Mesenchymal stem cell (in vitro differentiated cells and primary cell): ENCODE measurements around the gene CDH4.

ENCODE experiments used
- DNase-seq: peaks from one replicate; pipeline ENCODE4 v3.0.0-alpha.2; 2013
- H2AFZ ChIP-seq: one replicate; pipeline ENCODE4 v1.6.1; 2013; ENCODE audit warnings: low read depth, mild to moderate bottlenecking, control low read depth, inconsistent platforms, low read length, moderate library complexity
- H2AK5ac ChIP-seq: 2 replicates; pipeline ENCODE4 v1.6.1; 2013; ENCODE audit warnings: low read length, moderate library complexity, mild to moderate bottlenecking, inconsistent platforms; ENCODE audit not compliant: severe bottlenecking
- H2BK120ac ChIP-seq: one replicate; pipeline ENCODE4 v1.6.1; 2013; ENCODE audit warnings: low read depth, mild to moderate bottlenecking, inconsistent platforms, low read length, moderate library complexity
- H2BK12ac ChIP-seq, 2 experiments: one replicate each; pipeline ENCODE4 v1.6.1; 2013; ENCODE audit warnings: inconsistent platforms in 2 of 2, low read length in 2 of 2, mild to moderate bottlenecking in 2 of 2, moderate library complexity in 2 of 2, control low read depth in 1 of 2
- H2BK15ac ChIP-seq: one replicate; pipeline ENCODE4 v1.6.1; 2013; ENCODE audit warnings: mild to moderate bottlenecking, low read depth, inconsistent platforms; ENCODE audit not compliant: poor library complexity, severe bottlenecking
- H2BK5ac ChIP-seq: 2 replicates; pipeline ENCODE4 v1.6.1; 2013; ENCODE audit warnings: low read depth, mild to moderate bottlenecking, low read length, control low read depth, inconsistent platforms; ENCODE audit not compliant: poor library complexity, severe bottlenecking
- H3K14ac ChIP-seq, 2 experiments: one replicate each; pipeline ENCODE4 v1.6.1; 2013; ENCODE audit warnings: inconsistent platforms in 2 of 2, low read length in 2 of 2, control low read depth in 1 of 2, mild to moderate bottlenecking in 1 of 2, moderate library complexity in 1 of 2
- H3K18ac ChIP-seq, 2 experiments: one replicate each; pipeline ENCODE4 v1.6.1; 2013; ENCODE audit warnings: inconsistent platforms in 2 of 2, low read length in 2 of 2, control low read depth in 1 of 2, low read depth in 1 of 2, mild to moderate bottlenecking in 1 of 2
- H3K23ac ChIP-seq, 2 experiments: one replicate each; pipeline ENCODE4 v1.6.1; 2013; ENCODE audit warnings: inconsistent platforms in 2 of 2, low read length in 2 of 2, mild to moderate bottlenecking in 2 of 2, moderate library complexity in 2 of 2, control low read depth in 1 of 2
- H3K27ac ChIP-seq: 2 replicates; pipeline ENCODE4 v1.5.1; 2013; ENCODE audit warnings: mild to moderate bottlenecking, moderate library complexity, low read length, control low read depth, inconsistent platforms; ENCODE audit not compliant: poor library complexity, severe bottlenecking
- H3K27me3 ChIP-seq, 2 experiments: 2 replicates each; pipeline versions ENCODE4 v1.6.1 to v1.7.0; 2013; ENCODE audit warnings: low read length in 2 of 2, mild to moderate bottlenecking in 2 of 2, moderate library complexity in 2 of 2, control low read depth in 1 of 2, inconsistent platforms in 1 of 2; ENCODE audit not compliant: control insufficient read depth in 1 of 2, insufficient read depth in 1 of 2
- H3K36me3 ChIP-seq, 2 experiments: 2 replicates each; pipeline versions ENCODE4 v1.6.1 to v1.7.0; 2013; ENCODE audit warnings: low read length in 2 of 2, control low read depth in 1 of 2, inconsistent platforms in 1 of 2, low read depth in 1 of 2, mild to moderate bottlenecking in 1 of 2; ENCODE audit not compliant: insufficient read depth in 2 of 2, control insufficient read depth in 1 of 2
- H3K4ac ChIP-seq, 2 experiments: one replicate each; pipeline ENCODE4 v1.6.1; 2013; ENCODE audit warnings: inconsistent platforms in 2 of 2, low read length in 2 of 2, mild to moderate bottlenecking in 2 of 2, moderate library complexity in 2 of 2, control low read depth in 1 of 2, low read depth in 1 of 2
- H3K4me1 ChIP-seq: 2 replicates; pipeline ENCODE4 v1.6.1; 2013; ENCODE audit warnings: low read depth, low read length, control low read depth; ENCODE audit not compliant: control insufficient read depth, insufficient read depth
- H3K4me2 ChIP-seq: 2 replicates; pipeline ENCODE4 v1.6.1; 2013; ENCODE audit warnings: low read length, mild to moderate bottlenecking, inconsistent platforms; ENCODE audit not compliant: poor library complexity, severe bottlenecking
- H3K4me3 ChIP-seq, 2 experiments: 2 replicates each; pipeline versions ENCODE4 v1.5.1 to v1.7.0; 2013; ENCODE audit warnings: low read length in 2 of 2, mild to moderate bottlenecking in 2 of 2, control low read depth in 1 of 2, low read depth in 1 of 2; ENCODE audit not compliant: insufficient read depth in 1 of 2
- H3K79me1 ChIP-seq: replicated peaks from 2 replicates; pipeline ENCODE4 v1.6.1; 2013; ENCODE audit warnings: mild to moderate bottlenecking, control low read depth, low read length, inconsistent platforms; ENCODE audit not compliant: poor library complexity, severe bottlenecking
- H3K9ac ChIP-seq: 2 replicates; pipeline ENCODE4 v1.7.0; 2013; ENCODE audit warnings: mild to moderate bottlenecking, low read length, moderate library complexity
- H3K9me3 ChIP-seq: 2 replicates; pipeline ENCODE4 v1.7.0; 2013; ENCODE audit warnings: mild to moderate bottlenecking, low read length; ENCODE audit not compliant: control insufficient read depth
- H4K8ac ChIP-seq: one replicate; pipeline ENCODE4 v1.6.1; 2013; ENCODE audit warnings: inconsistent platforms, mild to moderate bottlenecking, low read length, moderate library complexity
- H4K91ac ChIP-seq: one replicate; pipeline ENCODE4 v1.6.1; 2013; ENCODE audit warnings: mild to moderate bottlenecking, low read length, inconsistent platforms
- WGBS: methylation state at CpG from one replicate; pipeline ENCODE4 v1.1.7; 2013; ENCODE audit warnings: mixed read lengths; 5-methylcytosine and 5-hydroxymethylcytosine counted together

CDH4 gene

GRCh38 chr20:61210862-61211261 is 41.2 kb upstream of the CDH4 start:
- H4K8ac ChIP-seq: no peak overlapping the region
- DNase-seq: no peak
- no peak overlapping the region for H3K18ac ChIP-seq
- H3K27me3 ChIP-seq: peaks cover 3 to 15% of the 10 kb centered on the region in 2 experiments
- no peak overlapping the region for H2AK5ac ChIP-seq
- no peaks in the 10 kb centered on the region for H3K36me3 ChIP-seq
- H3K23ac ChIP-seq: no peak overlapping the region
- H2BK5ac ChIP-seq: no peak overlapping the region
- H3K4me3 ChIP-seq: no peak overlapping the region
- no peak overlapping the region for H2BK15ac ChIP-seq
- no peak overlapping the region for H4K91ac ChIP-seq
- H3K4me1 ChIP-seq: no peaks in the 10 kb centered on the region
- 92% methylated on average over 6 of the region's 6 CpGs for WGBS
- no peaks in the 10 kb centered on the region for H3K79me1 ChIP-seq
- H3K9ac ChIP-seq: no peak overlapping the region
- peaks cover 4% of the 10 kb centered on the region for H3K9me3 ChIP-seq
- no peak overlapping the region for H3K27ac ChIP-seq
- no peak overlapping the region for H3K4ac ChIP-seq
- H3K14ac ChIP-seq: no peak overlapping the region
- no peak overlapping the region for H2BK120ac ChIP-seq
- no peak overlapping the region for H3K4me2 ChIP-seq
- no peak overlapping the region for H2BK12ac ChIP-seq
- no peak overlapping the region for H2AFZ ChIP-seq

- Histone ChIP-seq H3K36me3 (no peaks in the 10 kb centered on the region), H3K4me3 (no peak overlapping the region), H3K27me3 (peaks cover 9 to 37% of the 10 kb centered on the region in 2 experiments), H3K27ac (no peak overlapping the region), H3K4me1 (peaks cover 7% of the 10 kb centered on the region), H3K79me1 (no peaks in the 10 kb centered on the region), H2BK120ac (no peak overlapping the region), H3K4me2 (no peak overlapping the region), H2BK5ac (no peak overlapping the region), H3K4ac (no peak overlapping the region), H3K9ac (no peak overlapping the region), H4K91ac (no peak overlapping the region), H2AK5ac (no peak overlapping the region), H2BK12ac (no peak overlapping the region), H3K9me3 (no peaks in the 10 kb centered on the region), H3K23ac (no peak overlapping the region), H3K14ac (peak overlapping the region in 1 of 2 experiments; percentile 44), H2AFZ (no peak overlapping the region), H2BK15ac (no peak overlapping the region), H4K8ac (no peak overlapping the region), H3K18ac (no peak overlapping the region)
- DNase-seq: no peak
- 89% methylated on average over 1 of the region's 1 CpG for WGBS
These were observed 34.2 kb upstream of the CDH4 start for GRCh38 chr20:61217848-61218247.

- Histone ChIP-seq H3K36me3 (no peaks in the 10 kb centered on the region), H3K27me3 (peaks cover 9 to 40% of the 10 kb centered on the region in 2 experiments), H3K14ac (no peak overlapping the region), H3K9me3 (no peaks in the 10 kb centered on the region), H2AFZ (no peak overlapping the region), H2AK5ac (no peak overlapping the region), H2BK5ac (no peak overlapping the region), H3K27ac (no peak overlapping the region), H3K18ac (no peak overlapping the region), H3K79me1 (no peaks in the 10 kb centered on the region), H3K23ac (no peak overlapping the region), H3K4me1 (peaks cover 7% of the 10 kb centered on the region), H2BK15ac (no peak overlapping the region), H3K9ac (no peak overlapping the region), H4K91ac (no peak overlapping the region), H2BK120ac (no peak overlapping the region), H2BK12ac (no peak overlapping the region), H3K4me3 (peak overlapping the region in 1 of 2 experiments; percentile 25), H4K8ac (no peak overlapping the region), H3K4ac (no peak overlapping the region), H3K4me2 (no peak overlapping the region)
- peak; percentile 58 for DNase-seq
These were observed 33.0 kb upstream of the CDH4 start for GRCh38 chr20:61219021-61219431.

GRCh38 chr20:61220131-61220530 is 31.9 kb upstream of the CDH4 start:
- no peak overlapping the region for H3K4me2 ChIP-seq
- 66% methylated on average over 4 of the region's 4 CpGs for WGBS
- no peak overlapping the region for H3K27ac ChIP-seq
- no peak overlapping the region for H2BK12ac ChIP-seq
- H2BK5ac ChIP-seq: no peak overlapping the region
- no peak overlapping the region for H3K4me3 ChIP-seq
- no peak overlapping the region for H3K23ac ChIP-seq
- no peak overlapping the region for H2AFZ ChIP-seq
- DNase-seq: no peak
- H3K4me1 ChIP-seq: peaks cover 7% of the 10 kb centered on the region
- H3K9ac ChIP-seq: no peak overlapping the region
- H3K4ac ChIP-seq: no peak overlapping the region
- H2BK120ac ChIP-seq: no peak overlapping the region
- peak overlapping the region; percentile 36 for H4K8ac ChIP-seq
- H3K14ac ChIP-seq: no peak overlapping the region
- H3K79me1 ChIP-seq: no peaks in the 10 kb centered on the region
- H2BK15ac ChIP-seq: no peak overlapping the region
- no peaks in the 10 kb centered on the region for H3K36me3 ChIP-seq
- H2AK5ac ChIP-seq: no peak overlapping the region
- H4K91ac ChIP-seq: no peak overlapping the region
- H3K18ac ChIP-seq: no peak overlapping the region
- H3K27me3 ChIP-seq: peaks cover 7 to 40% of the 10 kb centered on the region in 2 experiments
- no peaks in the 10 kb centered on the region for H3K9me3 ChIP-seq
